GM12891 (cell line): ENCODE results near the gene RNASE1.

Source experiments
- POLR2A ChIP-seq: IDR thresholded peaks from 2 replicates; pipeline ENCODE4 v1.6.1; 2011; ENCODE audit warnings: low read depth, low read length, control low read depth
- POLR2AphosphoS5 ChIP-seq: IDR thresholded peaks from 2 replicates; pipeline ENCODE4 v1.6.1; 2011; ENCODE audit warnings: low read depth, low read length, control low read depth
- POU2F2 ChIP-seq: IDR thresholded peaks from 2 replicates; pipeline ENCODE4 v1.6.1; 2011; ENCODE audit warnings: low read depth, mild to moderate bottlenecking, control low read depth, low read length, moderate library complexity
- SPI1 ChIP-seq: IDR thresholded peaks from 2 replicates; pipeline ENCODE4 v1.6.1; 2011; ENCODE audit warnings: low read depth, low read length, control low read depth
- TAF1 ChIP-seq: IDR thresholded peaks from 2 replicates; pipeline ENCODE4 v1.6.1; 2011; ENCODE audit warnings: low read depth, low read length, control low read depth

- TF ChIP-seq POLR2A (no peak), SPI1 (no peak), POLR2AphosphoS5 (no peak), TAF1 (no peak), POU2F2 (no peak)
These were observed 918 bp downstream of the RNASE1 start for GRCh38 chr14:20801726-20802125.
